ENCODE measurements around the gene SLC34A3.

The SLC34A3 gene

GRCh38 chr9:137275588-137276472 is 45.1 kb downstream of the SLC34A3 start:
- DNase-seq (ENCODE audit: low spot score), result no peak

GRCh38 chr9:137276473-137277328 is 46.0 kb downstream of the SLC34A3 start:
- peak; percentile 84 for DNase-seq (ENCODE audit: low spot score)

- peak; percentile 93 for DNase-seq (ENCODE audit: low spot score)
Measured at GRCh38 chr9:137277329-137278041, 46.8 kb downstream of the SLC34A3 start, which contains the start of gene TOR4A. TOR4A (plus strand) TSS chr9:137277726; CDS start chr9:137278690, 964 bp downstream.

- DNase-seq (ENCODE audit: low spot score), result peak; percentile 46
Measured at GRCh38 chr9:137278061-137278701, 47.5 kb downstream of the SLC34A3 start.

GRCh38 chr9:137278721-137279711 is 48.3 kb downstream of the SLC34A3 start:
- DNase-seq (ENCODE audit: low spot score), result no peak

- no peak for DNase-seq (ENCODE audit: low spot score)
Measured at GRCh38 chr9:137279741-137280473, 49.2 kb downstream of the SLC34A3 start.

- DNase-seq (ENCODE audit: low spot score), result no peak
Measured at GRCh38 chr9:137280474-137281344, 50.0 kb downstream of the SLC34A3 start.

GRCh38 chr9:137281345-137282116 is 50.8 kb downstream of the SLC34A3 start:
- DNase-seq (ENCODE audit: low spot score), result no peak

Data from AG08396 (cell line).